ENCODE results near the gene LDB1. TPM values are rescaled to one million over a fixed set of nuclear protein-coding genes. Genes with fewer than 3 reads are reported as not detected.

LDB1 gene
- total and polyA plus RNA-seq, 2 of the 13 experiments (the other 11 are each of a cell fraction or from before 2014, with no cell fraction given) = 17.2 to 45.5 TPM

- TF ChIP-seq ZNF562 (CRISPR knock-in tag; IDR thresholded peaks at IDR 0.05; ENCODE audit: borderline replicate concordance) = no peak
- no peak for TF ChIP-seq NFE2 (CRISPR knock-in tag; IDR thresholded peaks at IDR 0.05)
- peak; percentile 69 for TF ChIP-seq GATAD2A (CRISPR knock-in tag; IDR thresholded peaks at IDR 0.05)
- no peak for TF ChIP-seq ZSCAN20 (CRISPR knock-in tag; IDR thresholded peaks at IDR 0.05; ENCODE audit: borderline replicate concordance)
- TF ChIP-seq ZNF543 (CRISPR knock-in tag; IDR thresholded peaks at IDR 0.05) = no peak
- peak; percentile 92 for TF ChIP-seq MYPOP (CRISPR knock-in tag; IDR thresholded peaks at IDR 0.05)
- no peak for TF ChIP-seq RELA (CRISPR knock-in tag; IDR thresholded peaks at IDR 0.05)
- TF ChIP-seq ZBTB38 (CRISPR knock-in tag; IDR thresholded peaks at IDR 0.05) = peak; percentile 46; the same call in 1 of the 2 replicates
- TF ChIP-seq PRMT3 (CRISPR knock-in tag; IDR thresholded peaks at IDR 0.05; ENCODE audit: borderline replicate concordance, low read depth) = no peak
- TF ChIP-seq RFXAP (CRISPR knock-in tag; IDR thresholded peaks at IDR 0.05; ENCODE audit: borderline replicate concordance) = no peak; the same call in 1 of the 2 replicates
- TF ChIP-seq ATF3 (CRISPR knock-in tag; IDR thresholded peaks at IDR 0.05) = peak; percentile 32; the same call in 1 of the 2 replicates
- no peak for TF ChIP-seq ZNF407 (CRISPR knock-in tag; IDR thresholded peaks at IDR 0.05; ENCODE audit: not compliant biosample characterization)
- peak; percentile 43 for TF ChIP-seq SRSF1 (optimal IDR thresholded peaks at IDR 0.05; ENCODE audit: low read depth, low read length)
- TF ChIP-seq ZNF574 (CRISPR knock-in tag; IDR thresholded peaks at IDR 0.05) = peak; percentile 97
- TF ChIP-seq RFXANK (CRISPR knock-in tag; IDR thresholded peaks at IDR 0.05) = no peak
- no peak for TF ChIP-seq ZNF530 (CRISPR knock-in tag; IDR thresholded peaks at IDR 0.05; ENCODE audit: low read depth)
- peak; percentile 99 for TF ChIP-seq THAP11 (CRISPR knock-in tag; IDR thresholded peaks at IDR 0.05)
Measured at GRCh38 chr10:102132563-102133372, 12.6 kb upstream of the LDB1 start, which contains the start of gene PPRC1 (continued).
